HepG2 (cell line): ENCODE data around the gene KL. TPM values are rescaled to one million over a fixed set of nuclear protein-coding genes. Genes with fewer than 3 reads are reported as not detected.

Source experiments
- ATAC-seq: fragments of 200-7000 bp; cut with Tn5 transposase; 3 replicates; pipeline ENCODE4 v1.9.1; 2020; ENCODE audit warnings: mild to moderate bottlenecking, moderate library complexity
- BruUV-seq: library from RNA; stranded (reverse); fragments of 400-500 nt; replicated peaks from 2 replicates; lab custom pipeline; 2021; lab: Mats Ljungman, UMichigan
- CTCF ChIA-PET: fragments of 300-600 bp; formaldehyde crosslinking; extraction: SDS; loops from one replicate; lab custom pipeline; 2021; ENCODE audit warnings: low total read pairs, inconsistent platforms, low intra/inter-chr PET ratio; lab: Yijun Ruan, JAX
- POLR2A ChIA-PET: fragments of 350-600 bp; sonication (Branson Sonifier 250); formaldehyde crosslinking; loops from one replicate; lab custom pipeline; 2020; ENCODE audit warnings: antibody characterized with exemption, inconsistent platforms; lab: Yijun Ruan, JAX
- DNase-seq: peaks from one replicate; pipeline ENCODE4 v3.0.0-alpha.2; 2015; ENCODE audit warnings: low spot score
- FAIRE-seq: peaks from 3 replicates; lab custom pipeline; 2011; peaks lifted over from hg19 to GRCh38; lab: Jason Lieb, UNC
- H2AFZ ChIP-seq: one replicate; pipeline ENCODE4 v1.6.1; 2011; ENCODE audit warnings: low read length, inconsistent platforms
- H3K27ac ChIP-seq: fragments of 300-600 bp; 3 replicates; pipeline ENCODE4 v1.8.0; 2011; ENCODE audit warnings: mixed run types, mild to moderate bottlenecking, mixed read lengths, low read length, inconsistent platforms; ENCODE audit not compliant: insufficient read depth; ENCODE audit errors: extremely low read length
- H3K27me3 ChIP-seq, 2 experiments: fragments of 200-600 bp in 1 of 2; 2 replicates in 1 of 2; 3 replicates in 1 of 2; pipeline versions ENCODE4 v1.6.0 to v1.8.0; 2011; ENCODE audit warnings: low read length in 2 of 2, mild to moderate bottlenecking in 2 of 2, moderate library complexity in 2 of 2, inconsistent platforms in 1 of 2; ENCODE audit not compliant: insufficient read depth in 2 of 2, control insufficient read depth in 1 of 2
- H3K36me3 ChIP-seq, 2 experiments: fragments of 200-600 bp in 1 of 2; replicated peaks in 1 of 2; 2 replicates in 1 of 2; 3 replicates in 1 of 2; pipeline versions ENCODE4 v1.5.1 to v1.8.0; 2011; ENCODE audit warnings: low read length in 2 of 2, inconsistent platforms in 1 of 2; ENCODE audit not compliant: insufficient read depth in 2 of 2, control insufficient read depth in 1 of 2
- H3K4me1 ChIP-seq: 2 replicates; pipeline ENCODE4 v1.5.1; 2012; ENCODE audit warnings: low read length, inconsistent platforms; ENCODE audit not compliant: insufficient read depth
- H3K4me2 ChIP-seq: 2 replicates; pipeline ENCODE4 v1.6.0; 2011; ENCODE audit warnings: low read depth, low read length, inconsistent platforms
- H3K4me3 ChIP-seq, 3 experiments: fragments of 200-600 bp in 1 of 3; sonication (generic), shearing (Covaris generic) in 1 of 3; replicated peaks in 1 of 3; 2 replicates each; pipeline ENCODE4 v1.5.1; 2011 to 2016; ENCODE audit warnings: low read length in 3 of 3, inconsistent platforms in 2 of 3, low read depth in 2 of 3, mild to moderate bottlenecking in 2 of 3, control low read depth in 1 of 3, mixed read lengths in 1 of 3; ENCODE audit not compliant: insufficient read depth in 1 of 3
- H3K79me2 ChIP-seq: one replicate; pipeline ENCODE4 v1.6.1; 2011; ENCODE audit warnings: low read length, inconsistent platforms; ENCODE audit not compliant: insufficient read depth
- H3K9ac ChIP-seq: 2 replicates; pipeline ENCODE4 v1.6.0; 2011; ENCODE audit warnings: mild to moderate bottlenecking, low read depth, low read length, inconsistent platforms; ENCODE audit not compliant: insufficient read depth
- H3K9me3 ChIP-seq: 2 replicates; pipeline ENCODE4 v1.5.1; 2012; ENCODE audit warnings: mild to moderate bottlenecking, low read length
- H4K20me1 ChIP-seq: 2 replicates; pipeline ENCODE4 v1.6.0; 2011; ENCODE audit warnings: inconsistent platforms, mild to moderate bottlenecking, low read length, moderate library complexity; ENCODE audit not compliant: insufficient read depth
- AGO2 ChIP-seq: fragments of 200-400 bp; formaldehyde crosslinking; optimal IDR thresholded peaks from 2 replicates; pipeline ENCODE3; 2017; ENCODE audit warnings: mild to moderate bottlenecking, low read depth, low read length, moderate library complexity
- ARNT ChIP-seq: fragments of 450-650 bp; IDR thresholded peaks from 2 replicates; pipeline ENCODE4 v1.6.1; 2017
- E2F2 ChIP-seq: sonication (generic); formaldehyde crosslinking; IDR thresholded peaks from 2 replicates; pipeline ENCODE4 v1.4.0; 2020; ENCODE audit warnings: missing genetic modification reagents, borderline replicate concordance
- GPBP1L1 ChIP-seq: sonication (generic); formaldehyde crosslinking; IDR thresholded peaks from 2 replicates; pipeline ENCODE4 v1.5.0; 2020; ENCODE audit warnings: mild to moderate bottlenecking, missing genetic modification reagents
- NFYC ChIP-seq: IDR thresholded peaks from 2 replicates; pipeline ENCODE4 v1.6.1; 2016; ENCODE audit warnings: missing genetic modification reagents, missing compliant biosample characterization
- PHB2 ChIP-seq: fragments of 450-650 bp; IDR thresholded peaks from 2 replicates; pipeline ENCODE4 v1.6.1; 2018; ENCODE audit not compliant: partially characterized antibody
- TBL1XR1 ChIP-seq: fragments of 150-350 bp; IDR thresholded peaks from 2 replicates; pipeline ENCODE4 v1.6.1; 2014; ENCODE audit warnings: borderline replicate concordance, low read length; ENCODE audit not compliant: partially characterized antibody
- ZNF232 ChIP-seq: sonication (generic); formaldehyde crosslinking; IDR thresholded peaks from 2 replicates; pipeline ENCODE4 v1.4.0; 2020; ENCODE audit warnings: missing genetic modification reagents, borderline replicate concordance
- ZNF333 ChIP-seq: sonication (generic); formaldehyde crosslinking; IDR thresholded peaks from 2 replicates; pipeline ENCODE4 v1.4.0; 2020; ENCODE audit warnings: mild to moderate bottlenecking, missing genetic modification reagents, borderline replicate concordance
- ZNF468 ChIP-seq: sonication (generic); formaldehyde crosslinking; IDR thresholded peaks from 2 replicates; pipeline ENCODE4 v1.8.0; 2022; ENCODE audit warnings: mild to moderate bottlenecking, moderate library complexity, missing genetic modification reagents
- WGBS: methylation state at CpG from one replicate; pipeline ENCODE4 v1.1.6; 2017; ENCODE audit warnings: low lambda C conversion rate; 5-methylcytosine and 5-hydroxymethylcytosine counted together
- in situ Hi-C: cut with HindIII; loops from 2 replicates; pipeline ENCODE4 v1.10.0; 2017; ENCODE audit warnings: low pct_unique_long_range_greater_than_20kb; ENCODE audit not compliant: extremely low pct_ligation_motif_present
- intact Hi-C: fragments of 100-400 bp; cut with micrococcal nuclease; formaldehyde crosslinking; loops from one replicate; pipeline ENCODE4 v1.10.0; 2022; ENCODE audit not compliant: unreplicated experiment
- polyA plus RNA-seq, 8 experiments: library from polyadenylated mRNA; depleted of rRNA in 3 of 8; stranded (reverse) in 7 of 8; unstranded in 1 of 8; fragments of >200 nt; fragmentation: Illumina TruSeq in 4 of 8; extraction: Trizol in 4 of 8; gene quantifications; 2 replicates each; pipeline versions ENCODE4 v1.2.1 to v1.2.3, GENCODE V29; 2011 to 2016; ENCODE audit warnings: low read depth in 4 of 8, missing spikeins in 1 of 8, mixed read lengths in 1 of 8; ENCODE audit not compliant: insufficient read depth in 1 of 8
- total RNA-seq, 5 experiments: library from RNA; depleted of rRNA; stranded (reverse); fragments of >200 nt; fragmentation: Illumina TruSeq; extraction: Trizol; gene quantifications; 2 replicates each; pipeline ENCODE4 v1.2.3, GENCODE V29; 2016; ENCODE audit warnings: low read depth in 1 of 5
- TF ChIP-seq, protein P1 (sequence below): sonication (generic); formaldehyde crosslinking; IDR thresholded peaks from 2 replicates; pipeline ENCODE4; 2020; ENCODE audit warnings: missing genetic modification reagents, mild to moderate bottlenecking, borderline replicate concordance

The KL gene
- total and polyA plus RNA-seq, 2 of the 13 experiments (the other 11 are each of a cell fraction or from before 2014, with no cell fraction given), result not detected

DNA sequence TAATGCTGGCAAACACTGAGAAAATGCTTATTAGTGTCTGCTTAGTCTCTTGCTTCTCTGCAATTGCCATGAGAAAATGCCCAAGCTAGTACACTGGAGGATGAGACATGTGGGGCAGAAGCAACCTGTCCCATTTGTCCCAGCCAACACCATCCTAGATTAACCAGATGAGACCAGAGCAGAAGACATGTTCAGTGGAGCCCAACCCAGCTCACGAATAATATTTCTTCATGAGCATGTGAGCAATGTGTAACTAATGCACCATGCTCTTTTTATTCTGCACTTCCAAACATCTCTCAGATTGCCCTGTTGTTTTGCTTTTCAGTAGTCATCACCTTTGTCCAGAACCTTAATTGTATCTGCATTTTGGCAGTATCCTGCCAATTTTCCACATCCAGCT, 21.4 kb downstream of the KL start:
- ATAC-seq (no peak), FAIRE-seq (no peak), DNase-seq (no peak)
- intact Hi-C loops (no loop called here), in situ Hi-C loops (no loop called here)
- Histone ChIP-seq H3K79me2 (no peaks in the 10 kb centered on the region), H3K4me2 (no peak overlapping the region), H3K4me1 (no peaks in the 10 kb centered on the region), H3K9ac (no peak overlapping the region), H3K27me3 (0 out of 5 replicates have a peak, but pooled peaks cover 0 to 3% of the 10 kb centered on the region in 2 experiments), H3K9me3 (no peaks in the 10 kb centered on the region), H4K20me1 (no peaks in the 10 kb centered on the region), H2AFZ (no peak overlapping the region), H3K4me3 (no peak overlapping the region), H3K27ac (no peak overlapping the region), H3K36me3 (no peaks in the 10 kb centered on the region)
- no TSS peak for BruUV-seq
- TF ChIP-seq, protein P1, sequence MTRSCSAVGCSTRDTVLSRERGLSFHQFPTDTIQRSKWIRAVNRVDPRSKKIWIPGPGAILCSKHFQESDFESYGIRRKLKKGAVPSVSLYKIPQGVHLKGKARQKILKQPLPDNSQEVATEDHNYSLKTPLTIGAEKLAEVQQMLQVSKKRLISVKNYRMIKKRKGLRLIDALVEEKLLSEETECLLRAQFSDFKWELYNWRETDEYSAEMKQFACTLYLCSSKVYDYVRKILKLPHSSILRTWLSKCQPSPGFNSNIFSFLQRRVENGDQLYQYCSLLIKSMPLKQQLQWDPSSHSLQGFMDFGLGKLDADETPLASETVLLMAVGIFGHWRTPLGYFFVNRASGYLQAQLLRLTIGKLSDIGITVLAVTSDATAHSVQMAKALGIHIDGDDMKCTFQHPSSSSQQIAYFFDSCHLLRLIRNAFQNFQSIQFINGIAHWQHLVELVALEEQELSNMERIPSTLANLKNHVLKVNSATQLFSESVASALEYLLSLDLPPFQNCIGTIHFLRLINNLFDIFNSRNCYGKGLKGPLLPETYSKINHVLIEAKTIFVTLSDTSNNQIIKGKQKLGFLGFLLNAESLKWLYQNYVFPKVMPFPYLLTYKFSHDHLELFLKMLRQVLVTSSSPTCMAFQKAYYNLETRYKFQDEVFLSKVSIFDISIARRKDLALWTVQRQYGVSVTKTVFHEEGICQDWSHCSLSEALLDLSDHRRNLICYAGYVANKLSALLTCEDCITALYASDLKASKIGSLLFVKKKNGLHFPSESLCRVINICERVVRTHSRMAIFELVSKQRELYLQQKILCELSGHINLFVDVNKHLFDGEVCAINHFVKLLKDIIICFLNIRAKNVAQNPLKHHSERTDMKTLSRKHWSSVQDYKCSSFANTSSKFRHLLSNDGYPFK (CRISPR knock-in tag), result no peak
- TF ChIP-seq PHB2 (no peak), AGO2 (no peak), ZNF468 (no peak)
- ChIA-PET POLR2A (no interaction called here), CTCF (no interaction called here)
- WGBS, result 0% methylated on average over 1 of the region's 1 CpG

DNA sequence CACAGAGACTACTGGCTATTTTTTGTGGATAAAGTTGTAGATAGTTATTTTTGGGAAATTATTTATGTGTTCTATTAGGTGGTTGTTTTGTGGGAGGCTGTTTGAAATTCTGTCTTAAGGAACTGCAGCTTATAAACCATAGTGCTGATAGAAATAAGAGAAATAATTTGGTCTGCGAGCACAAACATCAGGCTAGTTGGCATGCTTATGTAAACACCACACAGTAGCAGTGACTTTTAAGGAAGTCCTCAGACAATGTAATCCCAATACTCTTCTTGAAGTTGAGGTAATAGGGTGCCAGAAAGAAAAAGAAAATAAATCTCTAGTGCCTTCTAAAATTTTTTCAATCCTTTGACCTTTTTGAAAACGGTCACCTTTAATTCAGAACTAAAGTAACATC, 23.9 kb downstream of the KL start:
- POLR2A ChIA-PET, result no interaction called here
- H3K79me2 ChIP-seq, result no peaks in the 10 kb centered on the region
- intact Hi-C loops (no loop called here), in situ Hi-C loops (no loop called here)
- no peak for DNase-seq
- no peak overlapping the region for H3K27ac ChIP-seq
- H3K36me3 ChIP-seq, result no peaks in the 10 kb centered on the region
- H3K9me3 ChIP-seq, result no peaks in the 10 kb centered on the region
- 0% methylated on average over 2 of the region's 2 CpGs for WGBS
- no TSS peak for BruUV-seq
- H3K27me3 ChIP-seq, result 0 out of 5 replicates have a peak, but pooled peaks cover 0 to 3% of the 10 kb centered on the region in 2 experiments
- no peak overlapping the region for H3K9ac ChIP-seq
- no peak for FAIRE-seq
- H4K20me1 ChIP-seq, result no peaks in the 10 kb centered on the region
- no peak overlapping the region for H2AFZ ChIP-seq
- CTCF ChIA-PET, result no interaction called here
- H3K4me3 ChIP-seq, result no peak overlapping the region
- no peaks in the 10 kb centered on the region for H3K4me1 ChIP-seq
- H3K4me2 ChIP-seq, result no peak overlapping the region
- no peak for ATAC-seq
- no peak for TF ChIP-seq E2F2
- no peak for TF ChIP-seq GPBP1L1 (CRISPR knock-in tag)
- no peak for TF ChIP-seq TBL1XR1
- TF ChIP-seq ARNT, result no peak
- TF ChIP-seq ZNF232 (CRISPR knock-in tag), result no peak
- no peak for TF ChIP-seq NFYC (CRISPR knock-in tag)
- no peak for TF ChIP-seq ZNF333
